K562 treated with DMSO at 1 percent for 48 hours (cell line): ENCODE results near the gene MLH1. TPM values are rescaled to one million over a fixed set of nuclear protein-coding genes. Genes with fewer than 3 reads are reported as not detected.

Experiments used
- total RNA-seq: library from RNA; unstranded; fragments of 300-600 nt; gene quantifications from 2 replicates; pipeline ENCODE4 v1.2.3, GENCODE V29; 2022; ENCODE audit warnings: low replicate concordance; ENCODE audit errors: extremely low read depth

MLH1 gene
- total RNA-seq, result not detected in 2 replicates

GRCh38 chr3:36993326-36994283 lies at the start of gene MLH1:
TSS of gene MLH1 (plus strand) at chr3:36993518. CDS start at chr3:36993548, 30 bp downstream.

GRCh38 chr3:36944641-36945270 lies 48.6 kb upstream of the MLH1 start, which contains the start of gene TRANK1:
TSS of gene TRANK1 (minus strand) at chr3:36945054. CDS start at chr3:36944809, 245 bp downstream.

GRCh38 chr3:36992806-36993325 lies 452 bp upstream of the MLH1 start, which contains the start of gene EPM2AIP1:
TSS of gene EPM2AIP1 (minus strand) at chr3:36993131. CDS start at chr3:36993077, 54 bp downstream.

Other genes with a start within 250 kb of the MLH1 start
- not detected in 2 replicates for gene DCLK3, start 229.0 kb upstream of the MLH1 start, total RNA-seq
- gene TRANK1, start 48.5 kb upstream of the MLH1 start, total RNA-seq, result not detected in 2 replicates
- not detected in 2 replicates for gene EPM2AIP1, start 387 bp upstream of the MLH1 start, total RNA-seq
- not detected in 2 replicates for gene LRRFIP2, start 181.1 kb downstream of the MLH1 start, total RNA-seq
- gene GOLGA4, start 249.8 kb downstream of the MLH1 start, total RNA-seq, result not detected in 2 replicates